ENCODE results near the gene NUAK1. TPM values are rescaled to one million over a fixed set of nuclear protein-coding genes. Genes with fewer than 3 reads are reported as not detected.

Gene NUAK1
- total RNA-seq, 1 donor from 2014 or later = not detected

DNA sequence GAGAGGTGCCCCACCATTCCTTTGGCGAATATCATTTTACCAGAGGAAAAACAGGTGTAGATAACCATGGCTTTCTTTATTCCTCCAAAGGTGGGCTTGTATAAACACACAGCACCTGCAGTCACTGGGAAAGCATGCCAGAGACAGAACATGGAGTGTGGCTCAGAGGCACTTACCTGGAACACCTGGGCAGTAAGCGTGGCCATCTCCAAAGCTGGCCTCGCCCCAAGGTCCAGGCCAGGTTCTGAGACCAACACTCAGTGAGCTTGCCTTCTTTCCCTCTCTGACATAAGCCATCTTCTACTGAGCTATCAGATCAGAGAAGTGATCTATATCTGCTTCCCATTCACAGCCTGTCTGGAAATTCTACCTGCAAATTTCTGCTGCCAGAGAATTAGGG lies 70.5 kb downstream of the NUAK1 start:
- no peaks in the 10 kb centered on the region for H3K36me3 Mint-ChIP-seq (ENCODE audit: low read depth)
- intact Hi-C loops (cut with micrococcal nuclease) = no loop called here
- H3K27ac Mint-ChIP-seq = no peak overlapping the region
- peaks cover 3% of the 10 kb centered on the region for H3K4me1 Mint-ChIP-seq
- no peak overlapping the region for H3K4me3 Mint-ChIP-seq
- H3K9me3 Mint-ChIP-seq = no peaks in the 10 kb centered on the region
- H3K27me3 Mint-ChIP-seq = peaks cover 7% of the 10 kb centered on the region
- no peak for DNase-seq

DNA sequence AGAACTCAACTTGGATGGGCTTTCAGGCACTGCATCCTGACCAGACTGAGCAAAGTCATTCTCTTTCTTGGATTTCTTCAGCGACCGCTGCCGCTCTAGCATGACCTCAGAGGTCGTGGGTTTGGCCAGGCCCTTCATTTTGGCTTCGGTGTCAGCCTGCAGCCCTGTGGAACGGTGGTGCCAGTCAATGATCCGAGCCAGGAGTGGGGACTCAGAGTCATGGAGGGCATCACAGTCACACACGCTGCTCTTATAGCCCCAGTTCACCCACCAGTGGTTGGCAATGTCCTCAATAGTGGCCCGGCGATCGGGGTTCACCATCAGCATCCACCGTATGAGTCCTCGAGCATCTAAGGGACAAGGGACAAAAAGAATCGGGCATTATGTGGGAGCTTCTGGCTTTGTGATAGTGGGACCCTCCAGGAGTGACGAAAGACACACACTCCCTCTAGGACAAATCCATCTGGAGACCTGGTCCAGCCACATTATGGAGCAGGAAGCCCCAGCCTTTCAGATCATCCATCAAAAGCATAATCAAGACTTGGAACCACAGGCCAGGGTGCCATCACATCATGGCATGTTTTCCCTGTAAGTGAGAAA lies 71.0 kb downstream of the NUAK1 start:
- no peak for DNase-seq
- Mint-ChIP-seq H3K27me3 (peaks cover 4% of the 10 kb centered on the region), H3K4me3 (no peak overlapping the region), H3K4me1 (no peaks in the 10 kb centered on the region), H3K27ac (no peak overlapping the region), H3K36me3 (ENCODE audit: low read depth) (no peaks in the 10 kb centered on the region), H3K9me3 (no peaks in the 10 kb centered on the region)
- intact Hi-C loops (cut with micrococcal nuclease) = no loop called here

DNA sequence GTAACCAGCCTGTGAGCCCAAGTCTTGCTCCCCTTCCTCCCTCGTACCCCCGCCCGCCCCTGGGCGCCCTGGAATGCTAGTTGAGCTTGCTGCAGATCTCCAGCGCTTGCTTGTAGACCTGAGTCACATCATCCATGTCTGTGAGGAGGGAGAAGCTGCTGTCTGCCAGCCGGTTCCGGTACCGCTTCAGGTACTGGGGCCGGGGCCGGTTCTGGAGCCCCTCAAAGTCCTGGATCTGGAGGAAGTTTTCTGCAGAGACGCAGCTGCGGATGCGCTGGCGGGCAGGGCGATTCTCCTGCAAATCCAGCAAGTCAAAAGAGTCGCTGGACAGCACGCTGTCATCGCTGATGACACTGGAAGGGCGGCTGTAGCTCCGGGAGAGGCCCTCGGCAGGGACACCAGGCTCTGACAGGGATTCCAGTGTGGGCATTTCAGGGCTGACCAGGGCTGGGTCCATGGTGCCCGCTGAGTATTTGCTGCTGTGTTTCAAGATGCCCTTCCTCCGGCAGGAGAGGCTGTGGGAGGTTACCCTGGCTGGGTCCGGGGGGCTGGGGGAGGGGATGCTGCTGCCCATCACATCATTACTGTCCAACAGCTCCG lies 71.9 kb downstream of the NUAK1 start:
- no peak for DNase-seq
- intact Hi-C loops (cut with micrococcal nuclease) = no loop called here
- no peak overlapping the region for H3K27ac Mint-ChIP-seq
- no peaks in the 10 kb centered on the region for H3K4me1 Mint-ChIP-seq
- peaks cover 4% of the 10 kb centered on the region for H3K27me3 Mint-ChIP-seq
- no peak overlapping the region for H3K4me3 Mint-ChIP-seq
- no peaks in the 10 kb centered on the region for H3K36me3 Mint-ChIP-seq (ENCODE audit: low read depth)
- H3K9me3 Mint-ChIP-seq = no peaks in the 10 kb centered on the region

DNA sequence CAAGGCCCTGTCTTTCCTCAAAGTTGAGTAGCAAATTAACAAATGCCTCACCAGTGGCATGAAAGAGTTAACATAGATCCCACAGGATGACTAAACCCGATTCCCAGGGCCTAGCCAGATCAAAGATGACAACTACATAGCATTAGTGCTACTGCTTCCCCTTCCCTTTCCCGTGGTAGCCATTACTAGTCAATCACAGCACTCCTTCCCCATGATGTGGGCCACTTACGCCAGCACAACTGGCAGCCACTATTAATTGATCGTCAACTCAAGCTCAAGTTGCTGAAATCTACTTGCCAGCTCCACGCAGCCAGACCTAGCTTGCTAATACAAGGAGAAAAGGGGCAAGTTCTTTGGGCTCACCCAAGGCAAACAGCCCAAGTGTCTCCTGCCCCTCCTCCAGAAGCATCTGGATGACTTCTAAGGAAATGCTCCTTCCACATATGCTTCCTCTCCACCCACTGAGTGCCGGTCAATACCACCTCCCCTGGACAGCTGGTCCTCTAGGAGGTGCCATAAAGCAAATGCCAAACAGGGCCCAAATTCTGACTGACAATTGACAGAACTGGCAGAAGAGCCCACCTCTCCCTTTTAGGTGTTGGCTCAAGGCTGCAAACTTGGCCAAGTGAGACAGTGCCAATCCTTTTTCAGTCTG lies 72.6 kb downstream of the NUAK1 start:
- Mint-ChIP-seq H3K4me1 (no peaks in the 10 kb centered on the region), H3K4me3 (no peak overlapping the region), H3K27me3 (peaks cover 4% of the 10 kb centered on the region), H3K27ac (no peak overlapping the region), H3K9me3 (no peaks in the 10 kb centered on the region), H3K36me3 (ENCODE audit: low read depth) (no peaks in the 10 kb centered on the region)
- DNase-seq = no peak
- intact Hi-C loops (cut with micrococcal nuclease) = no loop called here

DNA sequence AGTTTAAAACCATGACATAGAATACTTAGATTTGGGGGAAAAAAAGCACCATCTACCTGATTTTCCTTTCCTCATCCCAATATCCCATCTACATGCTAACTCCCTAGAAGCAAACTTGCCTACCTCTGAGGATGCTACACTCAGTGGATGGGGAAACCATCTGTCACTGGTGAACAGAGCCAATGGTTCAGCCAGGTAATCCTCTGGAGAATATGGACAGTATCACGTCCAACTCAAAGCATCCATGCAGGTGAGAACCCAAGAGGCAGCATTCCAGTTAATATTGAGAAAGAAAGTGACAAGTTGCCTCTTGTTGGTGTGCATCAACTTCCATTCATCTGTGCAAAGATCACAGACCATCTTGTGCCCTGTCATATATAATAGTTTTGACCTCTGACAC lies 73.2 kb downstream of the NUAK1 start:
- no peaks in the 10 kb centered on the region for H3K36me3 Mint-ChIP-seq (ENCODE audit: low read depth)
- DNase-seq = no peak
- H3K27me3 Mint-ChIP-seq = peaks cover 4% of the 10 kb centered on the region
- H3K27ac Mint-ChIP-seq = no peak overlapping the region
- H3K9me3 Mint-ChIP-seq = no peaks in the 10 kb centered on the region
- intact Hi-C loops (cut with micrococcal nuclease) = no loop called here
- no peak overlapping the region for H3K4me3 Mint-ChIP-seq
- no peaks in the 10 kb centered on the region for H3K4me1 Mint-ChIP-seq

DNA sequence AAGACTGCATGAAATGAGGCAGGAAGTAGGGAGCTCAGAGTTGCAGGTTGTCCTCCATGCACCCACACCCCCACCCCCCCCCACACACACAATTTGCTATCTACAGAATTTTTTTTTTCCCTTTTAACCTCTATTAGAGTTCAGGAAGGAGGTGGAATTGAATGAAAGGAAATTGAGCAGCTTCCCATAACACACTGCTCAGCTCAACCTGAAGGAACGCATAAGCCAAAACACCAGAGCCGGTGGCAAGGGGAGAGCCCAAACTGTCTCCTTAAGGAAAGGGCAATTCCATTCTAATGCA lies 74.1 kb downstream of the NUAK1 start:
- Mint-ChIP-seq H3K27me3 (no peaks in the 10 kb centered on the region), H3K36me3 (ENCODE audit: low read depth) (no peaks in the 10 kb centered on the region), H3K27ac (no peak overlapping the region), H3K9me3 (no peaks in the 10 kb centered on the region), H3K4me1 (no peaks in the 10 kb centered on the region), H3K4me3 (no peak overlapping the region)
- intact Hi-C loops (cut with micrococcal nuclease) = no loop called here
- no peak for DNase-seq

DNA sequence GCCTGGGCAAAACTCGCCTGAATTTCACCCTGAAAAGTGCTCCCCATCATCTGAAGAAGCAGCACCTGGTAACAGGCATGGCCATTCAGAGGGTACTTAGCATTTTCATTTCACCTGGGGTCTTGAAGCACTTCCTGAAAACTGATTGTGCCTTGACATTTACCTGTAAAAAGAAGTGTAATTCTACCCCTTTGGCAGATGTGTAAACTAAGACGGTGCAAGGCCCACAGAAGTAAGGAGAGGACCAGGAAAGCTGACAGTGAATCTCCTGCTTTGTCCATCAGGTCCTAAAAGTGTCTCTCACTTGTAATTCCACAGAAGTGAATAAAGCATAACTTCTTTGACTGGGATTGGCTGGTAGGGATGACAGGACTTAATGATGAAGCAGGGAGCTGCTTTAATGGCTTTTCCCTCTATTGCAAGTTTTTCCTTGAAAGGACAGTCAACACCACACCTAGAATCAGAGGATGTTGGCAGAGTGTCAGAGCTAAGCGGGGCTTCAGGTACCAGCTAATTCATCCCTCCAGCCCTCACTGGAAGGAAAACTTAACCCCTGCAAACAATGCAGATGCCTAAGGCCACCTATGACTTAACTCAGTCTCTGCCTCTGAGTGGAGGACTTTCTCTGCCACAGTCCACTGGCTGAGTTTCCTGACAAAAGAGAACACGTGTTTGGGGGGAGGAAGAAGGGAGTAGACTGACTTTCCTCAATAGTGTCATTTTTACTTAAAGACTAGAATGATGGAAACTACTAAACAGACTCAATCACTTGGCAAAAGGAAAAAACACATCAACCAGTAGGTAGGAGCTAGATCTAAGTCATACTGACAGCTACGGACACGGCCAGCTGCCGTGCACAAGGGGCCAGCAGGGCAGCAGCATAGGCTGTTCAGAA lies 74.7 kb downstream of the NUAK1 start:
- Mint-ChIP-seq H3K9me3 (no peaks in the 10 kb centered on the region), H3K27me3 (no peaks in the 10 kb centered on the region), H3K27ac (no peak overlapping the region), H3K4me1 (no peaks in the 10 kb centered on the region), H3K4me3 (no peak overlapping the region), H3K36me3 (ENCODE audit: low read depth) (no peaks in the 10 kb centered on the region)
- intact Hi-C loops (cut with micrococcal nuclease) = no loop called here
- DNase-seq = no peak

DNA sequence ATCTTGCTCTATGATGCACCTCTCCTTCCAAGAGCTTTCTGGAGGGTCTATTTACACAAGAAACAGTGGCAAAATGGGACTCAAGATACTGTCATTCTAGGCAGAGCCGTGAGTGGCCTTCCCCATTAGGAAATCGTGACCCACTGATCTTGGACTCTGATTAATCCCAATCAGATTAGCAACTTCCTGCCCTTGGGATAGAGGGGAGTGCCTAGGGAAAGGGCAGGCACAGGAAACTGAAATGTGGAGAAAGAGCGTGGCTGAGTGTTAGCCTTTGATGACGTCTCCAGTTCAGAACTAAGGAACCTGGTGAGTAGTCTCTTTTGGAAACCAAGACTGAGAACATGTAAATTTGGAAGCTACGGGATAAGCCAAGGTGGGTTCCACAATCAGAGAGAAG lies 76.1 kb downstream of the NUAK1 start:
- no peaks in the 10 kb centered on the region for H3K9me3 Mint-ChIP-seq
- intact Hi-C loops (cut with micrococcal nuclease) = no loop called here
- no peak overlapping the region for H3K27ac Mint-ChIP-seq
- no peak overlapping the region for H3K4me3 Mint-ChIP-seq
- no peaks in the 10 kb centered on the region for H3K36me3 Mint-ChIP-seq (ENCODE audit: low read depth)
- H3K4me1 Mint-ChIP-seq = no peaks in the 10 kb centered on the region
- DNase-seq = no peak
- H3K27me3 Mint-ChIP-seq = peaks cover 4% of the 10 kb centered on the region

DNA sequence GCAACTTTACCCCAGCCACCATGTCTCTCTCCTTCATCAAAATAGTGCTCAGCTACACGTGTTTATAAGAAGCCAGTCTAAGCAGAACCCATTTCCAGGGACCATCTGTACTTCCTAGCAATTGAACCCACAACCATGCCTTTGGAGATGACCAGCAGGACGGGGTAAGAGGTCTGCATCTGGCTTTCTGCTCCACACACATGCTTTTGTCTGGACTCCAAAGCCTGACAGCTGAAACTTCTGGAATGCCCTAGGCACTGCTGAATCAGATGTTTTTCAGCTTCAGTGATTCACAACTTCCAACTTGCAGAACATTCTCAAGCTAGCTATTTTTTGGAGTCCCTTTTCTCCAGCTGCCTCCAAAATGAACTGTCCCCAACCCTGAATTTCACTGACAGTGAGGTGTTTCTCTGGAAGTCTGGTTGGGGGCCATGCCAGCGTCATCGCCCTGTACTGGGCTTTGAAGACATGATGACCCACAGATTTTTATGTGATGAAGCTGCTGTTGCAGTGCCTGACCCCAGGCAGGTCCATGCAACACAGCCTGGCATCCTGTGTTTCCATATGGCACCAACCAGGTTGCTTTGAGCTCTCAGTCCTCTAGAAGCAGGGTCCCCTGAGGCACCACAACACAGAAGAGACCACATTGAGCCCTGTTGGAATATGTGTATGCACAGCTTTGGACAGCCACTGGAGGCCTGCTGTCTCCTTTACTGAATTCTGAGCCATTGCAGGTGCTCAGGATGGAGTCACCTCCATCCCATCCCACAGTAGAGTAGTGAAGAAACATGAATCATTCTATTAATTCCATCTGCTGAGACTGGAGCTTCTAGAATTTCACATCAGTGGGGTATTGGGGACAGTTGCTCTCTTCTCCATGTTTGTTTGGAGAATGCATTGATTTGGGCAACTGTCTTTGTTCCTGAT lies 80.2 kb downstream of the NUAK1 start:
- Mint-ChIP-seq H3K27me3 (peaks cover 7% of the 10 kb centered on the region), H3K27ac (no peak overlapping the region), H3K4me1 (no peaks in the 10 kb centered on the region), H3K4me3 (no peak overlapping the region), H3K9me3 (no peaks in the 10 kb centered on the region), H3K36me3 (ENCODE audit: low read depth) (no peaks in the 10 kb centered on the region)
- intact Hi-C loops (cut with micrococcal nuclease) = no loop called here
- DNase-seq = no peak

DNA sequence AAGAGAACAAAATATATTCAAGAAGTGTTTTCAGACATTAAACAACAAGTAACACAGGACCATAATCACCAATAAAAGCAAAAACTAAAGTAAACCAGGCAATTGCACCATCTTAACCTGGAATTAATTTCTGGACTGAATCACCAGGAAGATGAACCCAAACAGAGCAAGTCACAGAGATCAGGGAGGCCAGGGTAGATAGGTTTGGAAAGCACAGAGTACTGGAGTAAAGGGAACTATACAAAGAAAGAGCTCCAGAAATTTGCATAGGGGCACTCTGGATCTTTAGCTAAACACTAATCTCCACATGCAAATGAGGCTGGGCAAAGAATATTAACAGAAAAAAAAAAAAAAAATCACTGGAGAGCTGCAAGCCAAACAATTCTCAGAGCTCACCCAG lies 84.7 kb downstream of the NUAK1 start:
- no peak overlapping the region for H3K27ac Mint-ChIP-seq
- no peaks in the 10 kb centered on the region for H3K36me3 Mint-ChIP-seq (ENCODE audit: low read depth)
- no peak overlapping the region for H3K4me3 Mint-ChIP-seq
- no peaks in the 10 kb centered on the region for H3K4me1 Mint-ChIP-seq
- intact Hi-C loops (cut with micrococcal nuclease) = no loop called here
- no peak for DNase-seq
- H3K9me3 Mint-ChIP-seq = no peaks in the 10 kb centered on the region
- peaks cover 12% of the 10 kb centered on the region for H3K27me3 Mint-ChIP-seq

DNA sequence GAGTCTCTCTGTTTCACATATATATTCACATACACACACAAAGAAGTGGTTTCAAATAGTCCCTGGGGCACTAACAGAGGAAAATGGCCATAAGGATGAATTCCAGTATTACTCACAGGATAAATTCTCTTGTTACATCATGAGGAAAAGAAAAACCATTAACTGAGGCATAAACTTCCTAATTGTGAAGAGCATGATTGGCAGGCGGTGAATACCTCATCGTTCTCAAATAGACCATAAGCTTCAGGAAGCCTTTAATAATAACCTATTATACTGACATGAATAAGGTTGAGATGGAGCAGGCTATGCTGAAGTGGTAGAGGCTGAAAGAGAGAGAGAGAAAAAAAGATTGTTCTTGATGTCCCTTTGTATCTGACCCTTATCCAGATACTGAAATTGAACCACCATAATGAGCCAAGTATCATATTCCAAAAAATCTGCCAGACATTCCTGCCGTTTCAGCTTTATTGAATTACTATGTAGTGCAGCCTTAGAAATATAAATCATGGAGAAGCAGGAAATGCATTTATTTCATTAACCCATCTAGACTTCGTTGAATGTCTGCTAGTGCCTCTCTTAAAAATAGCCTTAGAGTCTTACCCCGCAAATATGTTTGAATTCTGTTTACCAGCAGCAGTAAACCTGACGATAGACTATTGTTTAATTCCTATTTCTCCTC lies 86.8 kb downstream of the NUAK1 start:
- Mint-ChIP-seq H3K9me3 (no peaks in the 10 kb centered on the region), H3K4me1 (no peaks in the 10 kb centered on the region), H3K27me3 (peaks cover 8% of the 10 kb centered on the region), H3K27ac (no peak overlapping the region), H3K4me3 (no peak overlapping the region), H3K36me3 (ENCODE audit: low read depth) (no peaks in the 10 kb centered on the region)
- no peak for DNase-seq
- intact Hi-C loops (cut with micrococcal nuclease) = no loop called here

DNA sequence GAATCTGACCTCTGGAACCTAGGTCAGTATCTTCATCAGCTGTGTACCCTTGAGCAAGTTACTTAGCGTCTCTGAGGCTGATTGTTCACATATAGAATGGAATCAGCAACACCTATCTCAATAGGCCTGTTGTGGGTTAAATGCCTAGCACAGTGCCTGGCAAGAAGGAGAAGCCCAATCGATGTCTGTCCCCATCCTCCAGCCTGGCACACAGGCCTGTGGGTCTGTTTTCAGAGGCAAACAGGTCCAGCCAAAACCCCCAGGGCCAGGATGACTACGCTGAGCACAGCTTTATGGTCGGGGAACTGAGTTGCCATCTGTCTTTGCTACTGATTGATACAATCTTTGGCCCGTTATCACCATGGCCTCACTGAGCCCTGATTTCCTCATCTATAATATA lies 89.2 kb downstream of the NUAK1 start:
- DNase-seq = no peak
- intact Hi-C loops (cut with micrococcal nuclease) = no loop called here
- Mint-ChIP-seq H3K4me1 (no peaks in the 10 kb centered on the region), H3K9me3 (no peaks in the 10 kb centered on the region), H3K27ac (no peak overlapping the region), H3K4me3 (no peak overlapping the region), H3K27me3 (peaks cover 8% of the 10 kb centered on the region), H3K36me3 (ENCODE audit: low read depth) (no peaks in the 10 kb centered on the region)

DNA sequence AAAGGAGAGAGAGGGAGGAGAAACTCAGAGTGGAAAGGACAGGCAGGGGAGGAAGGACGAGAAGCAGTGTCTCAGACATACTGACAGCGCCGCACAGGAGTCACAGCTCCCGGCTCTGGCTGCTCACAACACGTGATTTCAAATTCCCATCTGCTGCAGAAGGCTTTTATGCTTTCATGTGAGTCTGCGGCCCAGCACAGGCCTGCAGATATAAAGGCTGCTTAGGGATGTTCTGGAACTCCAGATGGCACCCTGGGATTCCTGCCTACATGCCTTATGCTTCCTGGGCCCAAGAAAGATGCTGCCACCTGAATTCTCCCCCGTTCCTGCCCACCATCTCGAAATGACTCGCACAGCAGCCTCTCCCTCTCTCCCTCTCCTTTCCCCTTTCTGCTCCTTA lies 89.6 kb downstream of the NUAK1 start:
- no peaks in the 10 kb centered on the region for H3K9me3 Mint-ChIP-seq
- no peaks in the 10 kb centered on the region for H3K36me3 Mint-ChIP-seq (ENCODE audit: low read depth)
- peaks cover 8% of the 10 kb centered on the region for H3K27me3 Mint-ChIP-seq
- no peak overlapping the region for H3K4me3 Mint-ChIP-seq
- H3K4me1 Mint-ChIP-seq = no peaks in the 10 kb centered on the region
- intact Hi-C loops (cut with micrococcal nuclease) = no loop called here
- H3K27ac Mint-ChIP-seq = no peak overlapping the region
- no peak for DNase-seq
